Neural cell (in vitro differentiated cells): ENCODE data around the gene SEC24C.

Experiments
- CTCF ChIP-seq: fragments of 450-650 bp; IDR thresholded peaks from 2 replicates; pipeline ENCODE4 v1.5.1; 2014; ENCODE audit warnings: antibody characterized with exemption, mild to moderate bottlenecking, moderate library complexity; ENCODE audit not compliant: poor library complexity, severe bottlenecking
- EP300 ChIP-seq: fragments of 450-650 bp; conservative IDR thresholded peaks from 2 replicates; pipeline ENCODE4 v1.6.1; 2014; ENCODE audit warnings: antibody characterized with exemption, mild to moderate bottlenecking, moderate library complexity; ENCODE audit not compliant: poor library complexity, severe bottlenecking
- EZH2 ChIP-seq: fragments of 200-600, 300-800 bp; shearing (Covaris generic), sonication (generic); IDR thresholded peaks from 2 replicates; pipeline ENCODE4 v1.6.1; 2014; ENCODE audit warnings: antibody characterized with exemption, low read length, borderline replicate concordance, mild to moderate bottlenecking; ENCODE audit not compliant: insufficient read depth, poor library complexity, severe bottlenecking
- POLR2AphosphoS5 ChIP-seq: IDR thresholded peaks from 2 replicates; pipeline ENCODE4 v1.6.1; 2012
- RAD21 ChIP-seq: fragments of 450-650 bp; conservative IDR thresholded peaks from 2 replicates; pipeline ENCODE4 v1.6.1; 2014; ENCODE audit warnings: antibody characterized with exemption, mild to moderate bottlenecking, moderate library complexity
- TAF1 ChIP-seq: IDR thresholded peaks from 2 replicates; pipeline ENCODE4 v1.6.1; 2012; ENCODE audit warnings: low read depth
- TF ChIP-seq, protein P1 (sequence below): IDR thresholded peaks from 2 replicates; pipeline ENCODE4 v1.6.1; 2012; ENCODE audit warnings: borderline replicate concordance

- TF ChIP-seq EP300: no peak
- no peak for TF ChIP-seq RAD21
- TF ChIP-seq POLR2AphosphoS5: no peak
- TF ChIP-seq, protein P1, sequence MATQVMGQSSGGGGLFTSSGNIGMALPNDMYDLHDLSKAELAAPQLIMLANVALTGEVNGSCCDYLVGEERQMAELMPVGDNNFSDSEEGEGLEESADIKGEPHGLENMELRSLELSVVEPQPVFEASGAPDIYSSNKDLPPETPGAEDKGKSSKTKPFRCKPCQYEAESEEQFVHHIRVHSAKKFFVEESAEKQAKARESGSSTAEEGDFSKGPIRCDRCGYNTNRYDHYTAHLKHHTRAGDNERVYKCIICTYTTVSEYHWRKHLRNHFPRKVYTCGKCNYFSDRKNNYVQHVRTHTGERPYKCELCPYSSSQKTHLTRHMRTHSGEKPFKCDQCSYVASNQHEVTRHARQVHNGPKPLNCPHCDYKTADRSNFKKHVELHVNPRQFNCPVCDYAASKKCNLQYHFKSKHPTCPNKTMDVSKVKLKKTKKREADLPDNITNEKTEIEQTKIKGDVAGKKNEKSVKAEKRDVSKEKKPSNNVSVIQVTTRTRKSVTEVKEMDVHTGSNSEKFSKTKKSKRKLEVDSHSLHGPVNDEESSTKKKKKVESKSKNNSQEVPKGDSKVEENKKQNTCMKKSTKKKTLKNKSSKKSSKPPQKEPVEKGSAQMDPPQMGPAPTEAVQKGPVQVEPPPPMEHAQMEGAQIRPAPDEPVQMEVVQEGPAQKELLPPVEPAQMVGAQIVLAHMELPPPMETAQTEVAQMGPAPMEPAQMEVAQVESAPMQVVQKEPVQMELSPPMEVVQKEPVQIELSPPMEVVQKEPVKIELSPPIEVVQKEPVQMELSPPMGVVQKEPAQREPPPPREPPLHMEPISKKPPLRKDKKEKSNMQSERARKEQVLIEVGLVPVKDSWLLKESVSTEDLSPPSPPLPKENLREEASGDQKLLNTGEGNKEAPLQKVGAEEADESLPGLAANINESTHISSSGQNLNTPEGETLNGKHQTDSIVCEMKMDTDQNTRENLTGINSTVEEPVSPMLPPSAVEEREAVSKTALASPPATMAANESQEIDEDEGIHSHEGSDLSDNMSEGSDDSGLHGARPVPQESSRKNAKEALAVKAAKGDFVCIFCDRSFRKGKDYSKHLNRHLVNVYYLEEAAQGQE: no peak
- no peak for TF ChIP-seq EZH2
- no peak for TF ChIP-seq CTCF
- no peak for TF ChIP-seq TAF1
Observed at GRCh38 chr10:73765066-73765465, 20.9 kb downstream of the SEC24C start.
